AG04449 (cell line): ENCODE measurements around the gene BTF3L4.

ENCODE experiments used
- CTCF ChIA-PET: fragments of 350-600 bp; formaldehyde crosslinking; extraction: SDS; loops from one replicate; lab custom pipeline; 2021; ENCODE audit warnings: antibody characterized with exemption; lab: Yijun Ruan, JAX
- POLR2A ChIA-PET: fragments of 400-600, 350-600 bp; formaldehyde crosslinking; extraction: SDS; loops from one replicate; lab custom pipeline; 2020; ENCODE audit warnings: antibody characterized with exemption, inconsistent platforms; lab: Yijun Ruan, JAX
- DNase-seq: peaks from one replicate; pipeline ENCODE4 v3.0.0-alpha.2; 2010; ENCODE audit warnings: low read depth, low spot score
- H3K4me3 ChIP-seq: 2 replicates; pipeline ENCODE4 v1.5.1; 2011; ENCODE audit warnings: low read depth, mild to moderate bottlenecking, control low read depth, low read length
- TF ChIP-seq, protein P1 (sequence below): IDR thresholded peaks from one replicate; pipeline ENCODE4 v1.5.1; 2011; ENCODE audit warnings: mild to moderate bottlenecking, moderate library complexity, low read length, control low read depth, inconsistent platforms; ENCODE audit not compliant: insufficient read depth; ENCODE audit errors: missing control alignments

BTF3L4 gene

GRCh38 chr1:52112489-52112888, 56.4 kb downstream of the BTF3L4 start:
- TF ChIP-seq, protein P1, sequence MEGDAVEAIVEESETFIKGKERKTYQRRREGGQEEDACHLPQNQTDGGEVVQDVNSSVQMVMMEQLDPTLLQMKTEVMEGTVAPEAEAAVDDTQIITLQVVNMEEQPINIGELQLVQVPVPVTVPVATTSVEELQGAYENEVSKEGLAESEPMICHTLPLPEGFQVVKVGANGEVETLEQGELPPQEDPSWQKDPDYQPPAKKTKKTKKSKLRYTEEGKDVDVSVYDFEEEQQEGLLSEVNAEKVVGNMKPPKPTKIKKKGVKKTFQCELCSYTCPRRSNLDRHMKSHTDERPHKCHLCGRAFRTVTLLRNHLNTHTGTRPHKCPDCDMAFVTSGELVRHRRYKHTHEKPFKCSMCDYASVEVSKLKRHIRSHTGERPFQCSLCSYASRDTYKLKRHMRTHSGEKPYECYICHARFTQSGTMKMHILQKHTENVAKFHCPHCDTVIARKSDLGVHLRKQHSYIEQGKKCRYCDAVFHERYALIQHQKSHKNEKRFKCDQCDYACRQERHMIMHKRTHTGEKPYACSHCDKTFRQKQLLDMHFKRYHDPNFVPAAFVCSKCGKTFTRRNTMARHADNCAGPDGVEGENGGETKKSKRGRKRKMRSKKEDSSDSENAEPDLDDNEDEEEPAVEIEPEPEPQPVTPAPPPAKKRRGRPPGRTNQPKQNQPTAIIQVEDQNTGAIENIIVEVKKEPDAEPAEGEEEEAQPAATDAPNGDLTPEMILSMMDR = no peak
- ChIA-PET POLR2A (no interaction called here), CTCF (interaction anchor here (3.3 kb wide), 1 partner anchor 15 kb away, joined by 22 read pairs; no protein-coding TSS in a partner anchor)
- DNase-seq = no peak
- H3K4me3 ChIP-seq = no peak overlapping the region

- H3K4me3 ChIP-seq = no peak overlapping the region
- TF ChIP-seq, protein P1 = no peak
- ChIA-PET CTCF (interaction anchor here (1.2 to 2.3 kb wide), 3 partner anchors 8 to 230 kb away, joined by 6 to 15 read pairs (median 7); no protein-coding TSS in a partner anchor), POLR2A (no interaction called here)
- no peak for DNase-seq
Observed at GRCh38 chr1:52119301-52120079, 63.4 kb downstream of the BTF3L4 start.

- CTCF ChIA-PET = interaction anchor here (4.4 kb wide), 1 partner anchor 175 kb away, joined by 17 read pairs; no protein-coding TSS in a partner anchor
Observed at GRCh38 chr1:52122384-52122783, 66.3 kb downstream of the BTF3L4 start.

GRCh38 chr1:52123622-52124021, 67.5 kb downstream of the BTF3L4 start:
- POLR2A ChIA-PET = no interaction called here
- DNase-seq = no peak
- H3K4me3 ChIP-seq = no peak overlapping the region
- CTCF ChIA-PET = interaction anchor here (1.5 to 4.4 kb wide), 3 partner anchors 12 to 225 kb away, joined by 3 to 17 read pairs (median 6); no protein-coding TSS in a partner anchor
- TF ChIP-seq, protein P1 = no peak

More at GRCh38 chr1:52122384-52122783, 66.3 kb downstream of the BTF3L4 start:
- TF ChIP-seq, protein P1 = no peak
- H3K4me3 ChIP-seq = no peak overlapping the region
- no peak for DNase-seq
- POLR2A ChIA-PET = no interaction called here

- CTCF ChIA-PET = interaction anchor here (1.1 to 9.8 kb wide), 17 partner anchors 8 to 560 kb away, joined by 3 to 136 read pairs (median 6); no protein-coding TSS in a partner anchor
Observed at GRCh38 chr1:52125736-52126359, 69.8 kb downstream of the BTF3L4 start.

More at GRCh38 chr1:52125736-52126359, 69.8 kb downstream of the BTF3L4 start:
- POLR2A ChIA-PET = no interaction called here
- no peak for DNase-seq
- TF ChIP-seq, protein P1 = no peak
- no peak overlapping the region for H3K4me3 ChIP-seq
